GM12873 (cell line): Measurements from ENCODE around the gene ATP8B1.

ENCODE experiments used
- TF ChIP-seq, protein P1 (sequence below): IDR thresholded peaks from 2 replicates; pipeline ENCODE4 v1.5.1; 2012; ENCODE audit warnings: low read depth, mild to moderate bottlenecking, moderate library complexity, low read length, control low read depth; ENCODE audit not compliant: insufficient read depth; ENCODE audit errors: missing control alignments

The ATP8B1 gene

DNA sequence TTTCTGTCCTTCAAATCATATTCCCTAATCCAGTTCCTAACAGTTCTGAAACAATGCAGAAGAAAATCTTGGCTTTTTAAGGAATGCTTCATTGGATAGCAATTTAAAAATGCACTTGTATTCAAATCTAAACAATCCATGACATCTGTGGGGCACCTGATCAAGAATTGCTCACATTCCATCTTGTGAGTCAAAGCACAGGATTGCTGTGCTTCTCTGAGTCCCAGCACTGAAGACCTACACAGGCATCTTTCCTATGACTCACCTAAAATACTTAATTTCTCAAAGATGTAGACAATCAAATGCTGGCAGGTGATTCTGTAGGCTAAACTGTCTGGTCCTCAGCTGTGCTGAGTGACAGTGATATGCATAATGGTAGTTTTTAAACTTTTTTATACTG, 10.1 kb upstream of the ATP8B1 start:
- TF ChIP-seq, protein P1, sequence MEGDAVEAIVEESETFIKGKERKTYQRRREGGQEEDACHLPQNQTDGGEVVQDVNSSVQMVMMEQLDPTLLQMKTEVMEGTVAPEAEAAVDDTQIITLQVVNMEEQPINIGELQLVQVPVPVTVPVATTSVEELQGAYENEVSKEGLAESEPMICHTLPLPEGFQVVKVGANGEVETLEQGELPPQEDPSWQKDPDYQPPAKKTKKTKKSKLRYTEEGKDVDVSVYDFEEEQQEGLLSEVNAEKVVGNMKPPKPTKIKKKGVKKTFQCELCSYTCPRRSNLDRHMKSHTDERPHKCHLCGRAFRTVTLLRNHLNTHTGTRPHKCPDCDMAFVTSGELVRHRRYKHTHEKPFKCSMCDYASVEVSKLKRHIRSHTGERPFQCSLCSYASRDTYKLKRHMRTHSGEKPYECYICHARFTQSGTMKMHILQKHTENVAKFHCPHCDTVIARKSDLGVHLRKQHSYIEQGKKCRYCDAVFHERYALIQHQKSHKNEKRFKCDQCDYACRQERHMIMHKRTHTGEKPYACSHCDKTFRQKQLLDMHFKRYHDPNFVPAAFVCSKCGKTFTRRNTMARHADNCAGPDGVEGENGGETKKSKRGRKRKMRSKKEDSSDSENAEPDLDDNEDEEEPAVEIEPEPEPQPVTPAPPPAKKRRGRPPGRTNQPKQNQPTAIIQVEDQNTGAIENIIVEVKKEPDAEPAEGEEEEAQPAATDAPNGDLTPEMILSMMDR: no peak

DNA sequence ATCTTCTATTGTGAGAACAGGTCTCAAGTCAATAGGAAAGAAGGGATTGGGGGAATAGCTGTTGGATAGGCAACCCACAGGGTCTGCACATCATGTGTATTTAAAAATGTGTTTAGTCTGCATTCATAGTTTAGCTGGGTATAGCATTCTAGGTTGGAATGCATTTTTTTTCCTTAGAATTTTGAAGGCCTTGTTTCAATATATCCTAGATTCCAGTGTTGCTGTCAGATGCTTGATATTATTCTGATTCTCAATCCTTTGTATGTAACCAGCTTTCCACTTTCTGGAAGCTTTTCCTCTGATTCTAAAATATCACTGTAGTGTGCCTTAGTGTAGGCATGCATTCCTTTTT, 9.0 kb upstream of the ATP8B1 start:
- TF ChIP-seq, protein P1: no peak

DNA sequence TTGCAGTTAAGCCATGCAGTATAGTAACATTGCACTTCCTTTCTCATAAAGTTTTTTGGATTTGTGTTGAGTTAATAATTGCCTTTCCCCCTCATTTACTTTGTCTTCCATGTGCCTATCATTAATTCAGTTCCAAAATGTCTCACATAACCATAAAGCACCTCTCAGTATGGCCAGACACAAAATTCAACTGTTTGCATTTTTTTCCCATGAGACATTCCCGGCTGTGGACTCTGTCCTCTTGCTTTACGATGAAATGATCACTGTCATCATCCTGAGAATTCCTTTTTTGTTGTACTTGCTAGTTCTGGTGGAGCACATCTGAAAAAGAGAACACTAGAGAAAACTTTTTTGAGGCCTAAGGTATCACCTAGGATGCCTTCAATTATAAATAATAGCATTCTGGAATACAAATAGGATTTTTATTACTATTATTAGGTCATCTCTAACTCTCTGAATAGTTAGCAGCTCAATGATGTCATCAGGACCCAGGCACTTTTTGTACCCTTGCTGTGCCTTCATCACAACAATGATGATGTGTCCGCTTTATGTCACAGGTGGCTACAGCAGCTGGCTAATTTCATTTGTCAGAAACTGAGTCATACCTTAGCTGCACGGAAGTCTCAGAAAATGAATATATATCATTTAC, 8.5 kb upstream of the ATP8B1 start:
- TF ChIP-seq, protein P1: no peak

DNA sequence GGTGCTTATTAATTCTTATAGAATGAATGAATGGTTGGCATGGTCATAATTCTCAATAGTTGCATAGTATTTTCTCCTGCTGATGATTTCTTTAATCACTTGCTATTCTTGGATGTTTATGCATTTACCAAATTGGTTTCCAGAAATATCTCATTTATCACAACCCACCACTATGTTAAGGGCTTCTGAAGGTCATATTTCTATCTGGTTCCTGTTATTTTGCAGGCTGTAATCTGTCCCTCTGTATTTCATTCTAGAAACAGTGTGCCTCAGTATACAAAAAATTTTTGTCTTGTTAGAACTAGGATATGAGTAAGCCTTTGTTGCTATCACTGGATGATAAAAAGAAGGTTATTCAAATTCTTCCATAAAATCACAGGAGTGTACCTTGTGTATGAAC, 6.1 kb upstream of the ATP8B1 start:
- TF ChIP-seq, protein P1: no peak

DNA sequence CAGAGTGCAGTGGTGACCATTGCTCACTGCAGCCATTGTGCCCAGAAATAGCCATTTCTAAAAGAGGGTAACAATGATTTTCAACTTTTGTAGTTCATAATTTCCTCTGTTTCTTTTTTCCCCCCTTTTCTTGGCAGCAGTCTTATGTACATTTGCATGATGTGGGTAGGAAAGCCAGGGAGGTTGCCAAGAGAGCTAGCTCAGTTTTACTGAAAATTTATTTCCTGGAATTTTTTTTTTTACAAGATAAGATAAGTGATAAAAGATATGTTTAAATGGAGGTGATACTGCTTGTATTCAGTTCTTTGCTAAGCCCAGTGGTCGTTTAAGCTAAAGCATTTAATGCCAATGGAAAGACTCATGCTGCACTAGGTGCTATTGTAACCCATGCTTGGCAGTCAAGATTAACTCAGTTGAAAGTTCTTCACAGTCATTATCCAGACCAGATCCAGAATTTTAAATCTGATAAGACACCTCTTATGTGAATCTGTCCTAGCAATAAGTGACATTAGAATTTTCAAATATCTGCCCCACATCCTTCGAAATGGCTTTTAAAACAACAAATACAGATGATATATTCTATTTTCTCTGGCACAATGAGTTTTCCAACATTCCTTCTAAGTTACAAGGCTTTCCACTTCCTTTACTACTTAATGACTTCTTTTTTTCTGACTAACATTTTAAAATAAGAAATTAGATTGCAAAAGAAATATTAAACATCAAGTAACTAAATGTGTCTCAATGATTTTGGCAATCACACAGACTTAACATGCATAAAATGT, 4.4 kb upstream of the ATP8B1 start:
- TF ChIP-seq, protein P1: no peak

DNA sequence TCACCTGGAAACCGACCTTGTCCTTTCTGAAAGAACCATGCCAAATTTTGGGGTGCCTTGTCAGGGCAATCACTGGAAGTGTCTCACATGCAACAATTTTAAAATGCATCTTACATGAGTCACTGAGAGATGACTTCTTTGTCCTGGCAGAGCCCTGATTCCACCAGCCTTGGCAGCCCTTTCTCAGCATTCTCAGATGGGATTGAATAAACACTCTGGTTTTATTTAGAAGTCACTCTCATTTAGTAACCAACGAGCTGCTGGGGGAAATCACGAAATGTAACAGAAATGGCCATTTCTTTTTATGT, 3.8 kb upstream of the ATP8B1 start:
- TF ChIP-seq, protein P1: no peak

DNA sequence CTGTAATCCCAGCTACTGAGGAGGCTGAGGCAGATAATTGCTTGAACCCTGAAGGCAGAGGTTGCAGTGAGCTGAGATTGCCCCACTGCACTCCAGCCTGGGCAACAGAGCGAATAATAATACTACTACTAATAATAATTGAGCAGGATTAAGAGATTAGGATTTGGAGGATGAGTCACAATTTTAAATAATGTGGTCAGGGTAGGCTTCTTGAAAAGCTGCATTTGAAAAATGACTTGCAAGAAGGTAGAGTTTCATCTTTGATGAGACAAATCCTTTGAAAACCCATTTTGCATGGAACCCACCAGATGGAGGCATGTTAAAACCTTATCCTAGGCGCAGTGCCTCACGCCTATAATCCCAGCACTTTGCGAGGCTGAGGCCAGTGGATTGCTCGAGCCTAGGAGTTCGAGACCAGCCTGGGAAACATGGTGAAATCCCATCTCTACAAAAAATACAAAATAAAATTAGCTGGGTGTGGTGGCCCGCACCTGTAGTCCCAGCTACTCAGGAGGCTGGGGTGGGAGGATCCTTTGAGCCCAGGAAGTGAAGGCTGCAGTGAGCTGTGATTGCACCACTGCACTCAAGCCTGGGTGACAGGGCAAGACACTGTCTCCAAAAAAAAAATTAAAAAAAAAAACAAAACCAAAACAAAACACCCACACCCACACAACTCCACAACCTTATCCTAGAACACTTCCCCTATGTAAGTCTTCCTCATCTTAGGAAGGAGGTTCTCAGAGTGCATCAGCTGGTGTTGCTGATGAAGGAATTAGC, 3.3 kb upstream of the ATP8B1 start:
- TF ChIP-seq, protein P1: no peak
